HT1080 (cell line): Measurements from ENCODE around the gene YEATS2. TPM values are rescaled to one million over a fixed set of nuclear protein-coding genes. Genes with fewer than 3 reads are reported as not detected.

Experiments
- DNase-seq: peaks from one replicate; pipeline ENCODE4 v3.0.0-alpha.2; 2015; ENCODE audit warnings: low read depth
- total RNA-seq: library from RNA; depleted of rRNA; stranded (reverse); fragments of >200 nt; shearing (Covaris generic); gene quantifications from 2 replicates; pipeline ENCODE4 v1.2.3, GENCODE V29; 2014; rRNA removed

YEATS2 gene
- total RNA-seq, 1 experiment from 2014 or later = 44.4 TPM

DNA sequence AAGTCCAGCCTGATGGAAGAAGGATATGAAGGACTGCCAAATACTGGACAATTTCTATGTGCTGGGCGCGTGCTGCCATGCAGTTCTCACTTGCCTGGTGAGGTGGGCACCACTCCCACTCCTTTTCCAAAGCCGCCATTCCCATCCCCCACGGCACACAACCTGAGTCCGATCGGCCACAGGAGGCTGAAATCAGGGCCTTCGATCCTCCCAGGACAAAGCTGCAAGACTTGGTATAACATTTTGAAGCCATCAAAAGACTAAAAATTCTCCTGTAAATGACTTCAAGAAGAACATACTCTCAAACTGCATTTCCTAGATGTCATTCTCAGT is 130.9 kb downstream of the YEATS2 start:
- DNase-seq = no peak

DNA sequence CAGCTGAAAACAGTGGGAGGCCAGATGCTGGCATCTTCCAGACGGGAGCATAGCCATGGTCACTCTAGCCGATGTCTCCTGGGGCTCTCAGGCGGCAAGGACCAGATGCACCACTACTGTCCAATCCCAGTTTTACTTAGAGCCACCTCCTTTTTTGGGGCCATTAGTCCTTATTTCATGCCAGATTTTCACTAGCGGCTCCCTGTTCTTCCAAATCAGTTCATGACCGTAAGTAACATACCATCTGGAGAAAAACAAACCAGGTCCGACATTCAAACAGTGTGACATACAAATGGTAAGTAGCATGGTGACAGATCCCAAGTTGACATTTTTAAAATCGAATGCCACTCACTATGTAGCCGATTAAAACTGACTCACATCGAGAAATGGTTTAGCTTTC is 131.9 kb downstream of the YEATS2 start:
- DNase-seq = no peak

DNA sequence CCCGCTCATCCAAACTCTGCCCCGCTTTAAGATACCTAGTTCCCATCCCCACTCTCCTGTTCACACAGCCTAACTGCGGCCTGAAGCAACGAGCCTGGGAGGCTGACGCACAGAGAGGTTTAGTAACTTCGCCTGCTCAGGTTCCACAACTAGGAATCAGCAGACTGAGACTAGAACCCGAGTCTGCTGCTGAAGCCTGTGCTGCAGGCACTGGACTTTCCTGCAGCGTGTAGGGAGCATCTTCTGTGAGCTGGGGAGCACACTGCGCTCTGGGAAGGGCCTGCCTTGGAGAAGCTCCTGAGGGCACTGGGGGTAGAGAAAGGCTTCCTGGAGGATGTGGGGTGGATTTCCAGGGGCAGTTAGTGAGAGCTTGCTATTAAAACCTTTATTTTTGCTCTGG is 132.6 kb downstream of the YEATS2 start:
- no peak for DNase-seq

DNA sequence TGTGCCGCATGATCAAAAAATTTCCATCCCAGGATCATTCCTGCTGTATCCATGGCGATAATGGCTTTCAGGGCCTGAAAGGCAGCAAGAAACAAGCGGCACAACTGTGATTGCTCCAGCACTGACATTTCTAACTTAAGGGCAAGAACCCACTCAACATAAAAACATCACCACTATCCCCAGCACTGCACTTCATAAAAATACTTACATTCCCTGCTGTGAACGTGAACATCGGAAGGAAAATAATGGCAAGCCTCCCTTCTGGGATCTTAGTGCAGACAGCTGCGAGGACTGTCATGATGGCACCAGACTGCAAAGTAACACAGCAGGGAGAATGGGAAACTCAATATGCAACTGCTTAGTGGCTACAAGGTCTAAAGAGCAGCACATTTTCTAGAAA is 135.9 kb downstream of the YEATS2 start:
- DNase-seq = no peak

DNA sequence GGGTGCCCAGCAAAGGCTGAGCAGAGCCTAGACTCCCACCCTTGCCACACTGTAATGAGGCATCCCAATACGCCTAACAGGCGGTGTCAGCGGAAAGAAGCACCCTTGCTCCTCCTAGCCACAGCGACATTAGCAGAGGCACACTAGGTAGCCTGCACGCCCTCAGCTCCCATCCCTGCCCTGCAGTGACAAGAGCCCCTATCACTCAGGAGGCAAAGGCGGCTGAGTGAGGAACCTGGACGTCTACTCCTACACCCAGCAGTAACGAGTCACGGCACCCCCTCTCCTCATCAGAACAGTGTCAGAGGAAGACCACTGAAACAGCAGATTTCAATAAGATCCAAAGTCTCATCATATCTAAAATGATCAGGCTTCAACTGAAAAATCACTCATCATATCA is 139.8 kb downstream of the YEATS2 start:
- DNase-seq = no peak

DNA sequence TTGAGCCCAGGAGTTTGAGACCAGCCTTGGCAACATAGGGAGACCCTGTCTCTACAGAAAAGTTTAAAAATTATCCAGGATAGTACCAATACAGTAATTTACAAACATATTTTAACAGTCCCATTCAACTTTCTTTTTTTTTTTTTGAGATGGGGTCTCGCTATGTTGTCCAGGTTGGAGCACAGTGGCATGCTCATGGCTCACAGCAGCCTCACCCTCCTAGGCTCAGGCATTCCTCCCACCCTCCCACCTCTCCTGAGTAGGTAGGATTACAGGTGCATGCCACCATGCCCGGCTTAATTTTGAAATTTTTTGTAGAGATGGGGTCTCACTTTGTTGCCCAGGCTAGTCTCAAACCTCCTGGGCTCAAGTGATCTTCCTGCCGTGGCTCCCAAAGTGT is 140.3 kb downstream of the YEATS2 start:
- no peak for DNase-seq

DNA sequence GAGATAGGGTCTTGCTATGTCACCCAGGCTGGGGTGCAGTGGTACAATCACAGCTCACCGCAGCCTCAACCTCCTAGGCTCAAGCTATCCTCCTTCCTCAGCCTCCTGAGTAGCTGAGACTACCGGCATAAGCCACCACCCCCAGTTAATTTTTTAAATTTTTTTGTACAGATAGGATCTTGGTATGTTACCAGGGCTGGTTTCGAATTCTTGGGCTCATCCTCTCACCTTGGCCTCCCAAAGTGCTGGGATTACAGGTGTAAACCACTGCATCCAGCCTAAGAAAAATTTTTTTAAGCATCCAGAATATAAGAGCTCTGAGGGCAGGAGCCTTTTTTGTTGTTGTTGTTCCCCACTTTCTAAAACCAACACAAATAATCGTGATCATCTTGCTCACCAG is 142.2 kb downstream of the YEATS2 start:
- DNase-seq = no peak

DNA sequence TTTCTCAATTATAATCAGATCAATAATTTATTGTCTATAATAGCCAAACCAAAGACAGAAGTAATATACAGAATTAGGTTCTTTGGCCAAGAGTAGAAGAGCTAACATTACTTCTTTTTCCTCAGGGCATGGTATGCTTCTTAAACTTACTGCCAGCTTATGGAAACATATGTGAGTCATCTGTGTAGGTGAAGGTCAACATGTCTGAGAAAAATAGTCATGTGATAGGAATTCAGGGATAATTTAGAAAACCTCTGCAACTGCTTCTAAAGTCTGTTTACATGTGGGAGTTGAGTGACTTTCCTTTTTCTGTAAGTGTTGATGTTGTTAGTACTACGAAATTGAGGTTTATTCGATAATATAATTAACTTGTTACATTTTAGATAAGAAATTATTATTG is 147.0 kb downstream of the YEATS2 start:
- peak; percentile 84 for DNase-seq

DNA sequence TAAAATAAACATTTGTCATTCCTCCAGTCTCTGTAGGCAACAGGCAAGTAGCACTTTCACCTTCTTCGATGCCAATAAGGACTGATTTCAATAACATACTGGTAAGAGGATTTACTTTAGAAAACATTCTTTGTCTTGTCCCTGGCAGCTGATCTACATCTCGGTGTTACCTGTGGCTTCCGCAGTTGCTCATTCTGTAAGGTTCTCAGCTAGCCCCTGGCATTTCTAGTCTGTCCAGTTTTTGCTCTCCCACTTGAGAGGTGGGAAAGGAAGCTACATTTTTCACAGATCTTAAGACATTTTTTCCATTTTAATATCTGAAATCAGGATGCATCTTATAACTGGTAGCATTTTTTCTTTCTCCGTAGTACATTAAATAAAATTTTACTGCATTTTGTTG is 147.5 kb downstream of the YEATS2 start:
- DNase-seq = no peak

DNA sequence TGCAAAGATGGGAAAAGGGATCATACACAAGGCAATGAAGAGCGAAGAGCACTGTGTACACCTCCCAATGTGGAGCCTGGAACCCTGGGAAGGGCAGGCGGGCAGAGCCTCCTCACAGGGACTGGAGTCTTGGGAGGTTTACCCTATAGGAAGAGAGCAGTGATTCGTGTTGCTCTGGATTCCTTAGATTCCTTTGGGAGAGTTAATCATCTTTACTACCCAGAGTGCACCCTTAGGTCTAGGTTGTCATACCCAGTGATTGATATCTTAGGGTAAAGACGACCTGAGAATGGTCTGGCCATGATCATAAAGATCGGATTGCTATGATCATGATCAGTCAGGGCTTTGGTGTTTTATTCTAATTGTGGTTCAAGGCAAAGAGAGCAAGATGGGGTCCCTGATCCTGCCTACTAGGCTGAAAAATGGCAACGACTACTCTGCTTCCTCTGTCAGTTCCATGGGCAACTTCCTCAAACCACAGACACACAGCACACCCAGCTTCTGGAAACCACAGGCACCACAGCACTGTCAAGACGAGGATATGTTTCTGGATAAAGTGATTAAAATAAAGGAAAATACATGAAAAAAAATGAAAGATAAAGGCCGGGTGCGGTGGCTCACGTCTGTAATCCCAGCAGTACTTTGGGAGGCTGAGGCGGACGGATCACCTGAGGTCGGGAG is 148.2 kb downstream of the YEATS2 start:
- peak; percentile 45 for DNase-seq

DNA sequence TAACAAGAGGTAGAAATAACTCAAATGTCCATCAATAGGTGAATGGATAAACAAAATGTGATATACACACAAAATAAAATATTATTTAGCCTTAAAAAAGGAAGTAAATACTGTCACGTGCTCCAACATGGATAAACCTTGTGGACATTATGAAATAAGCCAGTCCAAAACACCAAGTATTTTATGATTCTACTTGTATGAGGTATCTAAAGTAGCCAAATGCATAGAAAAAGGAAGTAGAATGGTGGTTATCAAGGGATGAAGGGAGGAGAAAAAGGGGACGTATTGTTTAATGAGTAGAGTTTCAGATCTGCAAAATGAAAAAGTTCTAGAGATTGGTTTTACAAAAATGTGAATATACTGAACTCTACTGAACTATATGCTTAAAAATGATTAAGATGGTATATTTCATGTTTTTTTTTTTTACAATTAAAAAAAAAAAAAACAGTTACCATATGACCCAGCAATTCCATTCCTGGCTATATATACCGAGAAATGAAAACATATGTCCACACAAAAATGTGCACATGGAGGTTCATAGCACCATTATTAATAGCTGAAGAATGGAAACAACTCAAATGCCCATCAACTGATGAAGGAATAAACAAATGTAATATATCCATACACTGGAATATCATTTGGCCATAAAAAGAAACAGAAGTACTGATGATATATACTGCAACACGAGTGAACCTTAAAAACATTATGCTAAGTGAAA is 156.9 kb downstream of the YEATS2 start:
- DNase-seq = no peak

DNA sequence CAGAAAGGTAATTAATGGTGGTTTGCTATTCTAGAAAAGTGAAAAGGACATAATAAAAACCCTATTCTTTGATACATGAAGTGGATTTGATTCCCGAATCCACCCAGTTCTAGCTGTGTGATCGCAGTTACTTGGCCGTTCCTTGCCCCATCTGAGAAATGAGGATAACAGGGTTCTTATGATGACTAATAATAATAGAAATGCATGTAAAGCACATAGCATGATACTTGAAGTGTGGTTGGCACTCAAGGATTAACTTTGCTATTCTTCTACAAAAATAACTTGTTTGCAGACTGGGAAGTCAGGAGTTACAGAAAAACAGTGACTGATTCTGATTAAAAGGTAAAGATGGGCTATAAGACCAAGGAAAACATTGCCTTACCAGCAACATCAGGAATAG is 160.3 kb downstream of the YEATS2 start:
- no peak for DNase-seq

Other genes starting within 250 kb of the YEATS2 start
- gene KLHL6, start 142.1 kb upstream of the YEATS2 start, total RNA-seq = not detected in 2 replicates
- 12.2 and 16.7 TPM in 2 replicates for gene KLHL24, start 62.2 kb upstream of the YEATS2 start, total RNA-seq
- 1.9 and 8.0 TPM in 2 replicates for gene MAP6D1, start 127.8 kb downstream of the YEATS2 start, total RNA-seq
- gene PARL, start 187.1 kb downstream of the YEATS2 start, total RNA-seq = 102 and 114 TPM in 2 replicates